Esophagus muscularis mucosa (tissue), 4 donors: ENCODE measurements around the gene XYLT1.

Experiments
- EP300 ChIP-seq: sonication (generic); formaldehyde crosslinking; IDR thresholded peaks from one replicate; pipeline ENCODE4 v1.6.1; 2017; ENCODE audit warnings: antibody characterized with exemption
- POLR2AphosphoS5 ChIP-seq, 2 donors: sonication (generic); formaldehyde crosslinking; IDR thresholded peaks; one replicate each; pipeline ENCODE4 v1.6.1; 2017; ENCODE audit warnings: antibody characterized with exemption in 2 of 2
- TF ChIP-seq, protein P1 (sequence below), 3 experiments: fragments of 200-600 bp in 2 of 3; fragments of 450-650 bp in 1 of 3; sonication (generic) in 2 of 3; IDR thresholded peaks; one replicate each; pipeline ENCODE4 v1.5.1; 2017 to 2019; ENCODE audit warnings: antibody characterized with exemption in 3 of 3, mild to moderate bottlenecking in 2 of 3, moderate library complexity in 1 of 3

DNA sequence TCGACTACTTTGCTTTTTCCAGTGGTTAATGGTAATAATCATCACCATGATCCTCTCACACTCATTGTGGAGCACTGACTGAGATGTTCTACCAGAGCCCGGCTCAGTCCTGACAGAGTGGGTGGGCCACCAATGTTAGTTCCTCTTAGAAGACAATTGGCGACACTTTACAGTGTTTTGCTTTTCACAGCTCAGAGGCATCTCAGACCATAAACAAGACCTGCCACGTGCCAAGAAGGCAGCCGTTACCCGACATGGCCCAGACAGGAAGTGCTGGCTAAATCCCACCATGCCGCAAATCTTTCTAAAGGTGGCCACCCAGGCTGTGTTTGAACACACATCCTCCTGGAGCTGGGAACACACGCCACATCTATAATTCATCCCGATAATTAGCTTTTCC, 103.7 kb downstream of the XYLT1 start:
- TF ChIP-seq, protein P1, sequence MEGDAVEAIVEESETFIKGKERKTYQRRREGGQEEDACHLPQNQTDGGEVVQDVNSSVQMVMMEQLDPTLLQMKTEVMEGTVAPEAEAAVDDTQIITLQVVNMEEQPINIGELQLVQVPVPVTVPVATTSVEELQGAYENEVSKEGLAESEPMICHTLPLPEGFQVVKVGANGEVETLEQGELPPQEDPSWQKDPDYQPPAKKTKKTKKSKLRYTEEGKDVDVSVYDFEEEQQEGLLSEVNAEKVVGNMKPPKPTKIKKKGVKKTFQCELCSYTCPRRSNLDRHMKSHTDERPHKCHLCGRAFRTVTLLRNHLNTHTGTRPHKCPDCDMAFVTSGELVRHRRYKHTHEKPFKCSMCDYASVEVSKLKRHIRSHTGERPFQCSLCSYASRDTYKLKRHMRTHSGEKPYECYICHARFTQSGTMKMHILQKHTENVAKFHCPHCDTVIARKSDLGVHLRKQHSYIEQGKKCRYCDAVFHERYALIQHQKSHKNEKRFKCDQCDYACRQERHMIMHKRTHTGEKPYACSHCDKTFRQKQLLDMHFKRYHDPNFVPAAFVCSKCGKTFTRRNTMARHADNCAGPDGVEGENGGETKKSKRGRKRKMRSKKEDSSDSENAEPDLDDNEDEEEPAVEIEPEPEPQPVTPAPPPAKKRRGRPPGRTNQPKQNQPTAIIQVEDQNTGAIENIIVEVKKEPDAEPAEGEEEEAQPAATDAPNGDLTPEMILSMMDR (IDR thresholded peaks at IDR 0.05), result no peak
- TF ChIP-seq POLR2AphosphoS5 (IDR thresholded peaks at IDR 0.05) (no peak), EP300 (no peak)
